Astrocyte of the cerebellum (primary cell): ENCODE results near the gene CXCL6.

Experiments used
- DNase-seq: peaks from one replicate; pipeline ENCODE4 v3.0.0-alpha.2; 2011; ENCODE audit warnings: low read depth
- H3K4me3 ChIP-seq: 2 replicates; pipeline ENCODE4 v1.5.1; 2011; ENCODE audit warnings: mild to moderate bottlenecking, low read depth, low read length, moderate library complexity
- CTCF ChIP-seq: IDR thresholded peaks from 2 replicates; pipeline ENCODE4 v1.5.1; 2012; ENCODE audit warnings: low read length, low read depth, moderate library complexity, mild to moderate bottlenecking; ENCODE audit errors: missing control alignments
- in situ Hi-C: cut with HindIII; loops from 2 replicates; pipeline ENCODE4 v1.10.0; 2017; ENCODE audit warnings: low sequenced_read_pairs

The CXCL6 gene

GRCh38 chr4:73822389-73822788 lies 14.1 kb upstream of the CXCL6 start:
- no peak for TF ChIP-seq CTCF
- no peak for DNase-seq
- H3K4me3 ChIP-seq: no peak overlapping the region
- in situ Hi-C loops: no loop called here

GRCh38 chr4:73822812-73823504 lies 13.5 kb upstream of the CXCL6 start:
- no peak overlapping the region for H3K4me3 ChIP-seq
- DNase-seq: no peak
- no peak for TF ChIP-seq CTCF
- in situ Hi-C loops: no loop called here

- in situ Hi-C loops: no loop called here
- no peak for TF ChIP-seq CTCF
- no peak for DNase-seq
- H3K4me3 ChIP-seq: no peak overlapping the region
Measured at GRCh38 chr4:73823760-73824159, 12.7 kb upstream of the CXCL6 start.

- no peak for DNase-seq
- no peak overlapping the region for H3K4me3 ChIP-seq
- in situ Hi-C loops: no loop called here
- no peak for TF ChIP-seq CTCF
Measured at GRCh38 chr4:73828956-73829355, 7.5 kb upstream of the CXCL6 start.

GRCh38 chr4:73831569-73831968 lies 4.9 kb upstream of the CXCL6 start:
- peak; percentile 79 for DNase-seq
- in situ Hi-C loops: no loop called here
- H3K4me3 ChIP-seq: no peak overlapping the region
- no peak for TF ChIP-seq CTCF

GRCh38 chr4:73832651-73833237 lies 3.7 kb upstream of the CXCL6 start:
- TF ChIP-seq CTCF: no peak
- H3K4me3 ChIP-seq: no peak overlapping the region
- no peak for DNase-seq
- in situ Hi-C loops: no loop called here
